Measurements from ENCODE around the gene EEIG2. TPM values are rescaled to one million over a fixed set of nuclear protein-coding genes. Genes with fewer than 3 reads are reported as not detected.

Gene EEIG2
- total and polyA plus RNA-seq, 9 of the 15 experiments (the other 6 are each of a cell fraction or from before 2014, with no cell fraction given): 6.1 to 26.9 (median 15.2) TPM

DNA sequence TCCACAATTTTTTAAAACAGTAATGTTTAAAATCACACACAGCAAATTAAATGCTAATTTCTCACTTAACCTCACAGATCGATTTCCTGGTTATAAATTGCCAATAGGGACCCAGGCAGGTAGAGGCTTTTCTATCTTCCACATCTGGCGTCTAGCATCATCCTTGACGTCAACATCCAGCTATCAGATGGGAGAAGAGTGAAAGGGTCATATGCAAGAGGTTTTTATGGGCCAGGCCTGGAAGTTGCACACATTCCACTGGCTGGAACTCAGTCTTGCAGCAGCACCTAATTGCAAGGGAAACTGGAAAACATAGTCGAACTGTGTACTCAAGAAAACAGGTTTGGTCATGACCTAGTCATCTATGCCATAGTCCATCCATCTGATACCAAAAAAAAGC, 6.0 kb upstream of the EEIG2 start:
- H3K4me2 ChIP-seq (ENCODE audit: insufficient read depth, low read length): no peak overlapping the region
- FAIRE-seq: no peak
- no peak overlapping the region for H3K4me3 ChIP-seq
- DNase-seq (ENCODE audit: extremely low read depth in 1 of 4, low spot score in 3 of 4): no peak
- H3K9me1 ChIP-seq (ENCODE audit: control insufficient read depth, insufficient read depth, low read length): no peaks in the 10 kb centered on the region
- no peak overlapping the region for H3K9ac ChIP-seq (ENCODE audit: insufficient read depth in 1 of 2, low read depth in 2 of 2, low read length in 2 of 2)
- no peaks in the 10 kb centered on the region for H3K79me2 ChIP-seq (ENCODE audit: control insufficient read depth, insufficient read depth, low read length)
- H3K27me3 ChIP-seq (ENCODE audit: control insufficient read depth in 2 of 2, insufficient read depth in 2 of 2, low read length in 2 of 2): no peaks in the 10 kb centered on the region
- ATAC-seq: no peak
- H2AFZ ChIP-seq (ENCODE audit: low read depth, low read length): no peak overlapping the region
- BruUV-seq (replicated peaks): no TSS peak
- no peaks in the 10 kb centered on the region for H3K9me3 ChIP-seq (replicated peaks; ENCODE audit: control insufficient read depth, insufficient read depth, low read depth, low read length)
- ChIA-PET POLR2A (no interaction called here), CTCF (ENCODE audit: low intra/inter-chr PET ratio) (no interaction called here)
- in situ Hi-C loops (cut with MboI): no loop called here
- WGBS (ENCODE audit: insufficient coverage, low coverage, missing lambda C conversion rate): 29% methylated on average over 4 of the region's 4 CpGs
- peaks cover 0 to 36% of the 10 kb centered on the region in 2 experiments; a peak in 4 of 5 replicates for H3K4me1 ChIP-seq (replicated peaks in 1 of 2; ENCODE audit: control insufficient read depth in 2 of 2, insufficient read depth in 2 of 2, low read length in 2 of 2)
- no peak overlapping the region for H3K27ac ChIP-seq (ENCODE audit: extremely low read depth, low read depth, low read length)
- no peaks in the 10 kb centered on the region for H4K20me1 ChIP-seq (replicated peaks; ENCODE audit: control insufficient read depth, insufficient read depth, low read length)
- intact Hi-C loops (cut with micrococcal nuclease): no loop called here
- H3K36me3 ChIP-seq (ENCODE audit: control insufficient read depth, insufficient read depth, low read length): no peaks in the 10 kb centered on the region
- TF ChIP-seq HNRNPUL1 (IDR thresholded peaks at IDR 0.05; ENCODE audit: low read length) (no peak), PML (IDR thresholded peaks at IDR 0.05; ENCODE audit: low read length) (no peak), BCOR (IDR thresholded peaks at IDR 0.05) (no peak), EGR1 (conservative IDR thresholded peaks at IDR 0.05) (no peak), ATF1 (CRISPR knock-in tag; IDR thresholded peaks at IDR 0.05) (no peak), ATF1 (tag; IDR thresholded peaks at IDR 0.05) (peak; percentile 59), POLR2G (IDR thresholded peaks at IDR 0.05; ENCODE audit: low read depth, low read length) (no peak), ILK (tag; IDR thresholded peaks at IDR 0.05; ENCODE audit: borderline replicate concordance, low read depth) (no peak), CREM (IDR thresholded peaks at IDR 0.05; ENCODE audit: low read depth) (peak; percentile 76), ZHX1 (conservative IDR thresholded peaks at IDR 0.05; ENCODE audit: low read length) (no peak), TRIM24 (IDR thresholded peaks at IDR 0.05) (no peak), RBM34 (IDR thresholded peaks at IDR 0.05; ENCODE audit: borderline replicate concordance, insufficient read depth, low read length) (no peak), NCOR1 (IDR thresholded peaks at IDR 0.05) (no peak), ZNF586 (CRISPR knock-in tag; conservative IDR thresholded peaks at IDR 0.05) (no peak)
- TF ChIP-seq, protein P1, sequence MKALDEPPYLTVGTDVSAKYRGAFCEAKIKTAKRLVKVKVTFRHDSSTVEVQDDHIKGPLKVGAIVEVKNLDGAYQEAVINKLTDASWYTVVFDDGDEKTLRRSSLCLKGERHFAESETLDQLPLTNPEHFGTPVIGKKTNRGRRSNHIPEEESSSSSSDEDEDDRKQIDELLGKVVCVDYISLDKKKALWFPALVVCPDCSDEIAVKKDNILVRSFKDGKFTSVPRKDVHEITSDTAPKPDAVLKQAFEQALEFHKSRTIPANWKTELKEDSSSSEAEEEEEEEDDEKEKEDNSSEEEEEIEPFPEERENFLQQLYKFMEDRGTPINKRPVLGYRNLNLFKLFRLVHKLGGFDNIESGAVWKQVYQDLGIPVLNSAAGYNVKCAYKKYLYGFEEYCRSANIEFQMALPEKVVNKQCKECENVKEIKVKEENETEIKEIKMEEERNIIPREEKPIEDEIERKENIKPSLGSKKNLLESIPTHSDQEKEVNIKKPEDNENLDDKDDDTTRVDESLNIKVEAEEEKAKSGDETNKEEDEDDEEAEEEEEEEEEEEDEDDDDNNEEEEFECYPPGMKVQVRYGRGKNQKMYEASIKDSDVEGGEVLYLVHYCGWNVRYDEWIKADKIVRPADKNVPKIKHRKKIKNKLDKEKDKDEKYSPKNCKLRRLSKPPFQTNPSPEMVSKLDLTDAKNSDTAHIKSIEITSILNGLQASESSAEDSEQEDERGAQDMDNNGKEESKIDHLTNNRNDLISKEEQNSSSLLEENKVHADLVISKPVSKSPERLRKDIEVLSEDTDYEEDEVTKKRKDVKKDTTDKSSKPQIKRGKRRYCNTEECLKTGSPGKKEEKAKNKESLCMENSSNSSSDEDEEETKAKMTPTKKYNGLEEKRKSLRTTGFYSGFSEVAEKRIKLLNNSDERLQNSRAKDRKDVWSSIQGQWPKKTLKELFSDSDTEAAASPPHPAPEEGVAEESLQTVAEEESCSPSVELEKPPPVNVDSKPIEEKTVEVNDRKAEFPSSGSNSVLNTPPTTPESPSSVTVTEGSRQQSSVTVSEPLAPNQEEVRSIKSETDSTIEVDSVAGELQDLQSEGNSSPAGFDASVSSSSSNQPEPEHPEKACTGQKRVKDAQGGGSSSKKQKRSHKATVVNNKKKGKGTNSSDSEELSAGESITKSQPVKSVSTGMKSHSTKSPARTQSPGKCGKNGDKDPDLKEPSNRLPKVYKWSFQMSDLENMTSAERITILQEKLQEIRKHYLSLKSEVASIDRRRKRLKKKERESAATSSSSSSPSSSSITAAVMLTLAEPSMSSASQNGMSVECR (CRISPR knock-in tag; IDR thresholded peaks at IDR 0.05): no peak

Data from K562 (cell line).